Lung (tissue), 12 donors: ENCODE measurements around the gene GSAP. TPM values are rescaled to one million over a fixed set of nuclear protein-coding genes. Genes with fewer than 3 reads are reported as not detected.

Source experiments
- ATAC-seq: fragments of 200-7000 bp; cut with Tn5 transposase; one replicate; pipeline ENCODE4 v1.9.1; 2020; ENCODE audit warnings: moderate number of reproducible peaks; ENCODE audit not compliant: insufficient read depth, low FRiP score
- DNase-seq, 3 donors: peaks; one replicate each; pipeline ENCODE4 v3.0.0-alpha.2; 2013 to 2017
- H3K27ac ChIP-seq, 2 donors: one replicate each; pipeline ENCODE4 v1.5.1; 2013; ENCODE audit warnings: mild to moderate bottlenecking in 2 of 2, moderate library complexity in 2 of 2, control low read depth in 1 of 2, inconsistent platforms in 1 of 2, low read depth in 1 of 2, low read length in 1 of 2
- H3K27me3 ChIP-seq, 3 donors: one replicate each; pipeline ENCODE4 v1.5.1; 2013; ENCODE audit warnings: low read length in 2 of 3; ENCODE audit not compliant: control insufficient read depth in 3 of 3, insufficient read depth in 3 of 3
- H3K36me3 ChIP-seq, 4 donors: one replicate each; pipeline ENCODE4 v1.5.1; 2013; ENCODE audit warnings: low read length in 4 of 4, mild to moderate bottlenecking in 1 of 4, moderate library complexity in 1 of 4; ENCODE audit not compliant: control insufficient read depth in 4 of 4, insufficient read depth in 4 of 4
- H3K4me1 ChIP-seq, 5 donors: one replicate each; pipeline ENCODE4 v1.5.1; 2013; ENCODE audit warnings: low read length in 5 of 5, mild to moderate bottlenecking in 2 of 5, moderate library complexity in 1 of 5; ENCODE audit not compliant: control insufficient read depth in 5 of 5, insufficient read depth in 5 of 5
- H3K4me3 ChIP-seq: one replicate; pipeline ENCODE4 v1.5.1; 2013; ENCODE audit warnings: mild to moderate bottlenecking, control low read depth, moderate library complexity
- H3K9ac ChIP-seq, 2 donors: one replicate each; pipeline ENCODE4 v1.5.1; 2013; ENCODE audit warnings: low read length in 2 of 2, control low read depth in 1 of 2; ENCODE audit not compliant: insufficient read depth in 1 of 2
- H3K9me3 ChIP-seq, 4 donors: one replicate each; pipeline ENCODE4 v1.5.1; 2013; ENCODE audit warnings: low read length in 3 of 4, mild to moderate bottlenecking in 1 of 4, moderate library complexity in 1 of 4; ENCODE audit not compliant: control insufficient read depth in 4 of 4, insufficient read depth in 3 of 4
- CTCF ChIP-seq: IDR thresholded peaks from 2 replicates; pipeline ENCODE4 v1.5.1; 2012; ENCODE audit warnings: mild to moderate bottlenecking; ENCODE audit errors: control extremely low read depth, extremely low read depth
- WGBS, 2 donors: extraction: QIAGEN DNeasy Blood & Tissue Kit; methylation state at CpG; one replicate each; pipeline ENCODE4 v1.1.7; 2013; 5-methylcytosine and 5-hydroxymethylcytosine counted together
- polyA plus RNA-seq, 2 donors: library from polyadenylated mRNA; stranded (reverse); fragments of 200-250 nt; gene quantifications; one replicate each; pipeline ENCODE4 v1.2.1, GENCODE V29; 2013
- total RNA-seq, 2 donors: library from RNA; depleted of rRNA in 1 of 2; stranded (reverse); fragments of >200 nt in 1 of 2; gene quantifications; one replicate each; pipeline ENCODE4 v1.2.1, GENCODE V29; 2014 to 2021
- donor health status: control.
- donor health status: control.
- donor health status: Bipolar disorder and iron deficiency.
- donor health status: healthy.
- donor health status: DM: yes; HTN: yes; CAD: no.

GSAP gene
- total and polyA plus RNA-seq, 4 donors, result 26.4 to 99.3 (median 57.4) TPM

- peak overlapping the region in 1 of 2 donors; percentile 43 for H3K27ac ChIP-seq
- H3K27me3 ChIP-seq, result no peaks in the 10 kb centered on the region
- ATAC-seq (no peak), DNase-seq (no peak)
- H3K9me3 ChIP-seq, result no peaks in the 10 kb centered on the region
- H3K4me3 ChIP-seq, result no peak overlapping the region
- H3K4me1 ChIP-seq, result peaks cover 0 to 11% (median 3%) of the 10 kb centered on the region in 5 donors
- no peak for TF ChIP-seq CTCF
- H3K9ac ChIP-seq, result no peak overlapping the region
- no peaks in the 10 kb centered on the region for H3K36me3 ChIP-seq
- WGBS, 2 donors, result 33 to 42% methylated on average over 6 of the region's 6 CpGs
Measured at GRCh38 chr7:77327932-77328628, 88.1 kb downstream of the GSAP start.

DNA sequence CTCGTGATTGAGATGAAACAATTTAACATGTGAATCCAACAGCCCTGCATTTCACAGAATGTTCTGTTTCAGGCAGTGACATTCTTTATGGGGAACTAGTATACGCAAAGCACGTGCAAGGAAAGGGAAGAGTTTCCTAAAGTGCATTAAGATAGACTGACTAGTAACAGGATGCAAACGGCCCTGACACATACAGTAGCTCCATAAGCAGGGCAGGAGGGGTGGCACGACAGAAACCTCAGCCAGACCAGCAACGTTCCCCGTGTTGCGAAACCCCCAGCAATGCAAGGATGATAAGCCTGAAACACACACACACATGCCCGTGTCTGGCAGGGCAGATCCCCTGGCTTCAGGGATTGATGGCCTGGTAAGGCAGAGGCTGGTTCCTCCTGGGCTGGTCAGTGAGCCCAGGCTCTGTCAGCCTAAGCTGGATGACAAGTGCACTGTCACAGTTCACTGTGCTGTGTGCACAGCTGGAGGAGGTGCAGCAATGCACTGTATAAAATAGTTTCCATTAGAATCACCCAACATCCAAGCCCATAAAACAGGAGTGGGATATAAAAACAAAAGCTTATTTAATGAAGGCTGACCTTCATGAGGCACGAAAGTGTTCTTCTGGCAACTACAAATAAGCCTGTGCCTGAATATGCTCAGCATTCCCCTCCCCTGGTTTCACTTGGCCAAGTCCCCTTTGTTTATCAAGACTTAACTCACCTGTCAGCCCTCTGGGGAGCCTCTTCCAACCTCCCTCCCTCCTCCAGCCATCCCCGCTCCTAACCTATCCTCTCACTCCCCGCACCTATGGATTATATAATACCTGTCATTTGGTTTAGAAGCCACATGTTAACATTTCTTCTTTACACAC, 88.8 kb downstream of the GSAP start:
- no peak overlapping the region for H3K4me3 ChIP-seq
- DNase-seq (peak in 1 of 3 donors; percentile 29), ATAC-seq (no peak)
- no peak for TF ChIP-seq CTCF
- no peaks in the 10 kb centered on the region for H3K36me3 ChIP-seq
- WGBS, 2 donors, result 39 to 49% methylated on average over 12 of the region's 12 CpGs
- no peak overlapping the region for H3K27ac ChIP-seq
- H3K9me3 ChIP-seq, result no peaks in the 10 kb centered on the region
- H3K27me3 ChIP-seq, result no peaks in the 10 kb centered on the region
- no peak overlapping the region for H3K9ac ChIP-seq
- peaks cover 0 to 11% (median 3%) of the 10 kb centered on the region in 5 donors for H3K4me1 ChIP-seq

GRCh38 chr7:77326131-77326530, 90.0 kb downstream of the GSAP start:
- H3K9ac ChIP-seq, result no peak overlapping the region
- H3K36me3 ChIP-seq, result peaks cover 0 to 4% (median 0%) of the 10 kb centered on the region in 4 donors
- no peak overlapping the region for H3K4me3 ChIP-seq
- H3K27ac ChIP-seq, result no peak overlapping the region
- TF ChIP-seq CTCF, result no peak
- H3K27me3 ChIP-seq, result no peaks in the 10 kb centered on the region
- H3K9me3 ChIP-seq, result no peaks in the 10 kb centered on the region
- peaks cover 0 to 11% (median 3%) of the 10 kb centered on the region in 5 donors for H3K4me1 ChIP-seq
- ATAC-seq (no peak), DNase-seq (no peak)
- WGBS, 2 donors, result 78 to 90% methylated on average over 3 of the region's 3 CpGs
